GM13977 (cell line): ENCODE data around the gene VPS4A.
"Not testable (repeated sequence)": the region's sequence is repeated elsewhere in the genome, so short reads cannot be mapped to it uniquely, and the experiment has no call there.

ENCODE experiments used
- DNase-seq: peaks from one replicate; pipeline ENCODE4 v3.0.0; 2012; ENCODE audit warnings: low spot score
- in situ Hi-C: fragments of 300-500 bp; cut with MboI; formaldehyde crosslinking; loops from one replicate; pipeline ENCODE4 v1.12.0; 2022; ENCODE audit warnings: low sequenced_read_pairs, low pct_unique_long_range_greater_than_20kb, mixed read lengths, inconsistent platforms; ENCODE audit not compliant: unreplicated experiment
- TF ChIP-seq, protein P1 (sequence below): IDR thresholded peaks from 2 replicates; pipeline ENCODE4 v1.5.1; 2012; ENCODE audit warnings: mild to moderate bottlenecking, control low read depth; ENCODE audit not compliant: insufficient read depth; ENCODE audit errors: extremely low read depth, missing control alignments

Gene VPS4A

DNA sequence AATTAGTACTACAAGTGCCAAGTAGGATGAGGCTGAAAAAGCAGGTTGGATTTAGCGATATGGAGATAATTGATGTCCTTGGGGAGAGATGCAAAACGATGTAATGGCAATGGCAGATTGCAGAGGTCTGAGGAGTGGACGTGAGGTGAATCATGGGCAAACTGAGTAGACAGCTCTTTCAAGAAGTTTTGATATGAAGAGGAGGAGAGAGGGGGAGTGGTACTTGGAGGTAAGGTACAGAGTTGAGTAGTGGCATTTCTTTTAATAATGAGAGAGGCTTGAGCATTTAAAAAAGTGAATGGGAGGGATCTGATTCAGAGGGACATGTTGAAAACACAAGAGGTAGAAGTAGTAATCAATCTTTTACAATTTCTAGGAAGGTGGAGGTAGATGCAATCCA lies 17.7 kb upstream of the VPS4A start:
- TF ChIP-seq, protein P1, sequence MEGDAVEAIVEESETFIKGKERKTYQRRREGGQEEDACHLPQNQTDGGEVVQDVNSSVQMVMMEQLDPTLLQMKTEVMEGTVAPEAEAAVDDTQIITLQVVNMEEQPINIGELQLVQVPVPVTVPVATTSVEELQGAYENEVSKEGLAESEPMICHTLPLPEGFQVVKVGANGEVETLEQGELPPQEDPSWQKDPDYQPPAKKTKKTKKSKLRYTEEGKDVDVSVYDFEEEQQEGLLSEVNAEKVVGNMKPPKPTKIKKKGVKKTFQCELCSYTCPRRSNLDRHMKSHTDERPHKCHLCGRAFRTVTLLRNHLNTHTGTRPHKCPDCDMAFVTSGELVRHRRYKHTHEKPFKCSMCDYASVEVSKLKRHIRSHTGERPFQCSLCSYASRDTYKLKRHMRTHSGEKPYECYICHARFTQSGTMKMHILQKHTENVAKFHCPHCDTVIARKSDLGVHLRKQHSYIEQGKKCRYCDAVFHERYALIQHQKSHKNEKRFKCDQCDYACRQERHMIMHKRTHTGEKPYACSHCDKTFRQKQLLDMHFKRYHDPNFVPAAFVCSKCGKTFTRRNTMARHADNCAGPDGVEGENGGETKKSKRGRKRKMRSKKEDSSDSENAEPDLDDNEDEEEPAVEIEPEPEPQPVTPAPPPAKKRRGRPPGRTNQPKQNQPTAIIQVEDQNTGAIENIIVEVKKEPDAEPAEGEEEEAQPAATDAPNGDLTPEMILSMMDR = no peak
- in situ Hi-C loops = loop anchor here (25.0 kb wide), 1 partner anchor 406 kb away; no protein-coding TSS in a partner anchor
- DNase-seq = no peak

DNA sequence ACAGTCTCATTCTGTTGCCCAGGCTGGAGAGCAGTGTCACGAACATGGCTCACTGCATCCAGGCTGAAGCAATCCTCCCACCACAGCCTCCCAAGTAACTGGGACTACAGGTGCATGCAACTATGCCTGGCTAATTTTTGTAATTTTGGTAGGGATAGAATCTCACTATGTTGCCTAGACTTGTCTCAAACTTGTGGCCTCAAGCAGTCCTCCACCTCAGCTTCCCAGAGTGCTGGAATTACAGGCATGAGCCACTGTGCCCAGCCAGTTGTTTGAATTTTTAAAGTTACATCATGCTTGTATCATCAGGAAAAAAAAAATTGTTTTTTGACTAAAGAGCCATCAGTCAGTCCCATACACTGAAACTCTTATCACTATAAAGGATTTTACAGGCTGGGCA lies 17.1 kb upstream of the VPS4A start:
- in situ Hi-C loops = loop anchor here (25.0 kb wide), 1 partner anchor 407 kb away; no protein-coding TSS in a partner anchor
- DNase-seq = no peak
- TF ChIP-seq, protein P1 = no peak

DNA sequence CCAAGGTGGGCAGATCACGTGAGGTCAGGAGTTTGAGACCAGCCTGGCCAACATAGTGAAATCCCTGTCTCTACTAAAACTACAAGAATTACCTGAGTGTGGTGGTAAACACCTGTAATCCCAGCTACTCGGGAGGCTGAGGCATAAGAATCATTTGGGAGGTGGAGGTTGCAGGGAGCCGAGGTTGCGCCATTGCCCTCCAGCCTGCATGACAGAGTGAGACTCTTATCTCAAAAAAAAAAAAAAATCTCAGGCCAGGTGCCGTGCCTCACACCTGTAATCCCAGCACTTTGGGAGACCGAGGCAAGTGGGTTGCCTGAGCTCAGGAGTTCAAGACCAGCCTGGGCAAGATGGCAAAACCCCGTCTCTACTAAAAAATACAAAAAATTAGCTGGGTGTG lies 14.4 kb upstream of the VPS4A start:
- not testable (repeated sequence) for DNase-seq
- in situ Hi-C loops = loop anchor here (25.0 kb wide), 1 partner anchor 409 kb away; no protein-coding TSS in a partner anchor

DNA sequence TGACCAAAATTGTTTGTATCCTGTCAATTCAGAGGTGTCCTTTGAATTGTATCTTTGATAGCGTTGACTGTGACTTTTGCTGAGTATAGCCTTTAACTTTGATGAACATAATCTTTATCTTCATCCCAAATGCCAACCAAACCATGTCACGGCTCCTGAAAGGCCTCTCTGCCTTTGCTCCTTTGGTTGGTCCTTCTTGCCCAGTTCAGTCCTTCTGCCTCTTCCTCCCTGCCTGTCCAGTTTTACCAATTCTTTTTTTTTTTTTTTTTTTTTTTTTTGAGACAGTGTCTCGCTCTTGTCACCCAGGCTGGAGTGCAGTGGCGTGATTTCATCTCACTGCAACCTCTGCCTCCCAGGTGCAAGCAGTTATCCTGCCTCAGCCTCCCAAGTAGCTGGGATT lies 12.9 kb upstream of the VPS4A start:
- DNase-seq = no peak
- in situ Hi-C loops = loop anchor here (25.0 kb wide), 1 partner anchor 411 kb away; no protein-coding TSS in a partner anchor
- TF ChIP-seq, protein P1 = no peak

DNA sequence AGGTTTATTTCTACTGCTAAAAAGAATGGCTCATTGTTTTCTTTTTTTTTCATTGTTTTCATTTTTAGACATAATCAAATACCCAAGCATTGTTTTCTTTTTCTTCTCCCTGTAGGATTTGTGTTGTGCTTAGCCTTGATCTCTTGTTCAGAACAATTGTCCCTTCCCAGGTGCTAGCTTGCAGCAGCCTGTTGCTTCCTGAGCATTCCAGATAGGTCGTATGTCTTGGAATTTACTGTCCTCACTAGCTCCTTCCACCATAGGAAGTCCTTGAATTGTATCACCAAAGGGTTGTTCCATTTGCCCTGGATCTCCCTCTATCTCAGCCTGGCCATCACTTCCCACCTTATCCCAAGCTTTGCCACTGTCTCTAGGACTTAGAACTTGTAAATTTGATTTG lies 10.0 kb upstream of the VPS4A start:
- DNase-seq = no peak
- in situ Hi-C loops = no loop called here
- TF ChIP-seq, protein P1 = no peak

DNA sequence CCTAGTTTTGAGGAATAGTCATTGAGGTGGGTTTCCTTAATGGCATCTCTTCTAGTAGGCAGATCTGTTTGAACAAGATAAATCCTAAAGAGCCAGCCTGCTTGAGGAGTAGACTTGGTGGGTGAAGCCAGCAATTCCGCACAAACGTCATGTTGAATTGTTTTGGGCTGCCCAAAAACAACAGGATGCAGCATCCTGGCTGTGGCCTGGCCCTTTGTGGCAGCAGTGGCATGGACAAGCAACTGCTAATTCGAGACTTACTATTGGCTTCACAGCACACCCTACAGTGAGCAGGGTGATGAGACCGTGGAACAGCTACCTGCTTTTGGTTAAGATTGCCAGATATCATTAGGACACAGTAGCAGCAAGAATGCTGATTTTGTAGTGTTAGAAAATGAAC lies 9.3 kb upstream of the VPS4A start:
- no peak for DNase-seq
- TF ChIP-seq, protein P1 = no peak
- in situ Hi-C loops = no loop called here

DNA sequence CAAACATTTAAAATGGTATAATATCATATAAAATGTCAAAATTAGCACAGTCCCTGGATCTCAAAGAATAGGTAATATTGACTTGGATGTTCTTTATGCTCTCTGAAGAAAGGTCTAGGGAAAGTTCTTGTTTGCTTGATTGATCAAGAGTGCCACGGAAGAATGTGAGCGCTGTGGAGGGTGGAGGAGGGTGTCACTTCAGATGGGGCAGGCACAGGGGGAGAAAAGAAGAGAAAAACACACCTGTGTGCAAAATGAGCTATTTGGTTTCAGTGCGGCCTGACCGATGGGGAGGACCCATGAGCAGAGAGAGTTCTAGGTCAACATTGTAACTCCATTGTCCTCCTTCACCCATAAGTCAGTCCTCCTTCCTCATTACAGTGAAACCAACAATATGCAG lies 8.8 kb upstream of the VPS4A start:
- DNase-seq = no peak
- TF ChIP-seq, protein P1 = no peak
- in situ Hi-C loops = no loop called here
